ENCODE measurements around the gene FADS6.

DNA sequence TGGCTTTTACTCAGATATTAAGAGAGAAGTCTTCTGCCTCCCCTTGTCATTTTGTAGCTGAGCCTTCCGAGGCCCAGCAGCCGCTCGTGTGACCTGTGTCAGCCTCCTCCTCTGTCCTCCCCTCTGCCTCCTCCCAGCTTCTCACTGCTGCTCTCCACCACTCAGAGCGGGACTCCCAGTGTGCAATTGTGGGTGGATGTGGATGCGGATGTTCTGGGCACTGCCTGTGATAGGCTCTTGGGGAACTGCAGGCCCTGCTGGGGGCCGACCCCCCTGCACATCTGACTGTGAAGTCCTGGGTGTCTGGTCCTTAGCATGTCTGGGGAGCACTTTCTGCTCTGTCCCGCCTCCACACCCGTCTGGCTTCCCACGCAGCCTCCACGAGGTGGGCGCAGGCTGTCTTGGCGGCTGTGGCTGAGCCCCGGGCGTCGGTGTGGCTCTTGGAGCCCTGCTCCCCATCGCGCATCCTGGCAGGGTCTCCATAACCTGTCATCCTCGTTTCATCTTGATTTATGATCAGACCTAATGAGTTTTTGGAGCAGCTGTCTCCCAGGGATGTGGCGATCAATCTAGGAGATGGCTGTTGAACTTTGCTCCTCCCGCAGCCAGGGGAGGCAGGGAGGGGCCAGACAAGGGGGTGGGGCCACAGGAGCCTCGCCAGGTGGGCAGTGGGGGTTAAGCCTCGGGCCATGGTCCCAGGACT, 61.8 kb downstream of the FADS6 start:
- no peak for TF ChIP-seq POLR2A (IDR thresholded peaks at IDR 0.05)
- TF ChIP-seq, protein P1, sequence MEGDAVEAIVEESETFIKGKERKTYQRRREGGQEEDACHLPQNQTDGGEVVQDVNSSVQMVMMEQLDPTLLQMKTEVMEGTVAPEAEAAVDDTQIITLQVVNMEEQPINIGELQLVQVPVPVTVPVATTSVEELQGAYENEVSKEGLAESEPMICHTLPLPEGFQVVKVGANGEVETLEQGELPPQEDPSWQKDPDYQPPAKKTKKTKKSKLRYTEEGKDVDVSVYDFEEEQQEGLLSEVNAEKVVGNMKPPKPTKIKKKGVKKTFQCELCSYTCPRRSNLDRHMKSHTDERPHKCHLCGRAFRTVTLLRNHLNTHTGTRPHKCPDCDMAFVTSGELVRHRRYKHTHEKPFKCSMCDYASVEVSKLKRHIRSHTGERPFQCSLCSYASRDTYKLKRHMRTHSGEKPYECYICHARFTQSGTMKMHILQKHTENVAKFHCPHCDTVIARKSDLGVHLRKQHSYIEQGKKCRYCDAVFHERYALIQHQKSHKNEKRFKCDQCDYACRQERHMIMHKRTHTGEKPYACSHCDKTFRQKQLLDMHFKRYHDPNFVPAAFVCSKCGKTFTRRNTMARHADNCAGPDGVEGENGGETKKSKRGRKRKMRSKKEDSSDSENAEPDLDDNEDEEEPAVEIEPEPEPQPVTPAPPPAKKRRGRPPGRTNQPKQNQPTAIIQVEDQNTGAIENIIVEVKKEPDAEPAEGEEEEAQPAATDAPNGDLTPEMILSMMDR (IDR thresholded peaks at IDR 0.05): no peak
